C1 segment of cervical spinal cord (tissue), 14 donors: ENCODE results near the gene SGMS1.
"Not testable (repeated sequence)": the region's sequence is repeated elsewhere in the genome, so short reads cannot be mapped to it uniquely, and the experiment has no call there.

Experiments
- DNase-seq, 14 donors: peaks; one replicate each; lab custom pipeline; 2025; lab: John Stamatoyannopoulos, UW

SGMS1 gene

DNA sequence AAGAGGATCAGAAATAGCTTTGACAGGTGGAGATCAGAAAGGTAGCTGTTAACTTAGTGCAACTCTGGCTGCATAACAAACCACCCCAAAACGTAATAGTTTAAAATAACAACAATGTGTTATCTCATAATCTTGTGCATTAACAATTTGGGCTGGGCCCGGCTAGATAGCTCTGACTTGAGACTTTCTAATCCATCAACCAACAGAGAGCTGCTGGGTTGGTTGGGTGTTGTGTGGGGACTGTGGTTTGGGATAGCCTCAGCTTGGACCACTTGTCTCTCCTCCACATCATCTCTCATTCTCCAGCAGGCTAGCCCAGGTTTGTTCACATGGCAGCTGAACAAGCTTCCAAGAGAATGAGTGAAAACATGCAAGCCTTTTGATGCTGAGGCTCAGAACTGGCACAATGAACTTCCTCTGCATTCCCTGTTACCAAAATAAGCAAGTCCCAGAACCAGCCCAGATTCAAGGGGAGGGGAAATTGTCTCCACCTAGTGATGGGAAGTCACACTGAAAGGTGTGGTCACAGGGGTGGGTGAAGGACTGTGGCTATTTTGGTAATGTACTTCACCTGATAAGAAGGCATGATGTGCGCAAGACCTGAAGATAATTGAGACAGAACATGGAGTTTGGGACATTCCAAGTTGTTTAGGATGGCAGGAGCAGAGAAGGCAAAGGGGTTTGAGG lies 352.0 kb downstream of the SGMS1 start:
- DNase-seq = no peak

- DNase-seq = not testable (repeated sequence)
Measured at GRCh38 chr10:50267877-50268276, 355.9 kb downstream of the SGMS1 start.

DNA sequence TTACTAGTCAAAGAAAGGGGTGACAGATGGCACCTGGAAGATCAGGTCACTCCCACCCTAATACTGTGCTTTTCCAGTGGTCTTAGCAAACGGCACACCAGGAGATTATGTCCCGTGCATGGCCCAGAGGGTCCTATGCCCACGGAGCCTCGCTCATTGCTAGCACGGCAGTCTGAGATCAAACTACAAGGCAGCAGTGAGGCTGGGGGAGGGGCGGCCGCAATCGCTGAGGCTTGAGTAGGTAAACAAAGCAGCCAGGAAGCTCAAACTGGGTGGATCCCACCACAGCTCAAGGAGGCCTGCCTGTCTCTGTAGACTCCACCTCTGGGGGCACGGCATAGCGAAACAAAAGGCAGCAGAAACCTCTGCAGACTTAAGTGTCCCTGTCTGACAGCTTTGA lies 361.1 kb downstream of the SGMS1 start:
- DNase-seq = not testable (repeated sequence)

GRCh38 chr10:50260791-50261281 lies 362.9 kb downstream of the SGMS1 start:
- no peak for DNase-seq
